Measurements from ENCODE around the gene SOX12.

Gene SOX12

GRCh38 chr20:301886-302848 is 23.2 kb upstream of the SOX12 start:
- DNase-seq (ENCODE audit: low read depth, low spot score), result no peak

GRCh38 chr20:305745-306144 is 19.6 kb upstream of the SOX12 start:
- DNase-seq (ENCODE audit: low read depth, low spot score), result no peak

- DNase-seq (ENCODE audit: low read depth, low spot score), result no peak
These were observed 16.8 kb upstream of the SOX12 start for GRCh38 chr20:308427-309038.

GRCh38 chr20:309306-309840 is 16.0 kb upstream of the SOX12 start:
- DNase-seq (ENCODE audit: low read depth, low spot score), result no peak

DNA sequence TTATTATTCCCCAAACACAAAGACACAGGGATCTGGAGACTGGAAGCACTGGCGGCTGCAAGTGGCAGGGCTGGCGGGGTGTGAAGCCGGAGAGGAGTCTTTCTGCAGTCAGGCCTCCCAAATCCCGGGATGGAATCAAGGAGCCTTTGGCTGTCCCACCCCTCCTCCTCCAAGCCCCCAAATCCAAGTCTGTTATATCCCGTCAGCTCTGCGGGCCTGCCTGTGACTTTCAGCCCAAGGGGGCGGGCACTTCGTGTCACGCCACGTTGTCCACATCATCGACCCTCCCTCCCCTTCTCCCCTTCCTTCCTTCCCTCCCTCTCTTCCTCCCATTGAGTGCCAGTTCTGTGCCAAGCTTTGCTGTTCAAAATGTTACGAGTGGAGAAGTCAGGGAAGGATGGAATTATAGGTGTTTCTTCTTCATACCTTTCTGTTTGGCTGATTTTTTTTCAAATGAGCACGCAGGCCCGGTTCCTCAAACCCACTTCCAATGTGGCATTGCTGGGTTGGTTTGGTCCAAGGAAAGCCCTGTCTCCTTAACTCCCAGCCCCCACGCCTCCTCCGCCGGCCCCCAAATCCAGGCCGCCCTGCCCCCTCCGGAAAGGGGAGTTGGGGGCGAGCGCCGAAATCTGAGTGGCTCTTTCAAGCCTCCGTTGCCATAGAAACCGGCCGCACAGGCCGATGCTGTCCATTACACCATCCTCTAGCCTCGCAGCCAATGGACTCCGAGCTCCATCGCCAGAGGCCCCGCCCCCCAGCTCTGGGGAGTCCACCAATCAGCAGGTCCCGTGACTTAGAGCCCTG is 15.3 kb upstream of the SOX12 start:
- peak; percentile 100 for DNase-seq (ENCODE audit: low read depth, low spot score)

GRCh38 chr20:310645-311044 is 14.7 kb upstream of the SOX12 start:
- no peak for DNase-seq (ENCODE audit: low read depth, low spot score)

- no peak for DNase-seq (ENCODE audit: low read depth, low spot score)
These were observed 13.7 kb upstream of the SOX12 start for GRCh38 chr20:311609-312008.

- no peak for DNase-seq (ENCODE audit: low read depth, low spot score)
These were observed 13.3 kb upstream of the SOX12 start for GRCh38 chr20:312067-312466.

- no peak for DNase-seq (ENCODE audit: low read depth, low spot score)
These were observed 12.5 kb upstream of the SOX12 start for GRCh38 chr20:312866-313265.

DNA sequence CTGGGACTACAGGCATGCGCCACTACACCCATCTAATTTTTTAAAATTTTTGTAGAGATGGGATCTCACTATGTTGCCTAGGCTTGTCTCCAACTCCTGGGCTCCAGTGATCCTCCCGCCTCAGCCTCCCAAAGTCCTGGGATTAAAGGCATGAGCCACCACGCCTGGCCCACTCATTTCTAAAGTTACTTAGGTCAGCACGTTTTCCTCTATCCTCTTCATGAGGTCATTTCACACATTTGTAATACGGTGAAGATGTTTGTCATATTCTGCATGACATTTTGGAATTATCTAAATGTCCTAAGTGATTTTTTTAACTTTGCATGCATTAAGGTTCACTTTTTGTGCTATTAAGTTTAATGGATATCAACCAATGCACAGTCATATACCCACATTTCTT is 11.9 kb upstream of the SOX12 start:
- no peak for DNase-seq (ENCODE audit: low read depth, low spot score)

GRCh38 chr20:313948-314347 is 11.4 kb upstream of the SOX12 start:
- DNase-seq (ENCODE audit: low read depth, low spot score), result no peak

GRCh38 chr20:316316-317068 is 8.9 kb upstream of the SOX12 start:
- DNase-seq (ENCODE audit: low read depth, low spot score), result no peak

DNA sequence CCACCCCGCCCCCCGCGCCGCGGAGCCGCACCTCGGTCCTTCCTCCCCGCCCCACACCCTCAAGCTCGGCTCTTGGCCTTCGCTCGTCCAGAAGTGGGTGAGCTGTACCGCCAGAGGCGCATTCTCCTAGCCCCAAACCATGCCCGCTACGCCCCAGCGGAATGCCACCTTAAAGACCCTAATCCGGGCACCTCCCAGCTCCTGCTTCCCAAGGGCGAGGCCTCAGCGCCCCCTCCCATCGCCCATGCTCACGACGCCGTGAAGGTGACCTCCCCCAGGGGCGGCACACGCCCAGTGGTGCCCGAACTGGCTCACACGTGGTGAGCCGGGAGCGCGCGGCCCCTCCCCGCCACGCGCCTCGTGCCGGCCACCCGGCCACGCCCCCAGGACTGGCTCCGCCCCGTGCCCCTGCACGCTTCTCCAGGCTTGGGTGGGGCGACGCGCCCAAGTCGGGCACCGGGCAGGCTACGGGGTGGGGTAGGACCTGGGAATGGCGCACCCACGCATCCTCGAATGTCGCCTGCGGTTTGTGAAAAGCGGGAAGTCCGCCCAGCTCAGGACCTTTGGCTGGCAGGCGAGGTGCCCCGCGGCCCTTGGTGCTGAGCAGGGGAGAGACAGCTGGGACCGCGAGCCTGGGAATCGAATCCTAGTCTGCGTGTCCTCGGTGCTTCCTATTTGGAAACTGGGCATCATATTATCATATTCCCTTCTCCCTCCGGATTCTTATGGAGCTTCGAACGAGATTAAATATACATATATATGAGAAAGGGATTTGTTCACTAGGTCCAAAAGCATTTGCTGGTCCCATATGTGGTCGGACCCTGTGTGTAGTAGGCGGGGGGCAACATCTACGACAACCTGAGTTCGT is 941 bp upstream of the SOX12 start:
- peak; percentile 95 for DNase-seq (ENCODE audit: low read depth, low spot score)

- DNase-seq (ENCODE audit: low read depth, low spot score), result peak; percentile 88
These were observed 715 bp downstream of the SOX12 start for GRCh38 chr20:325889-326644.

DNA sequence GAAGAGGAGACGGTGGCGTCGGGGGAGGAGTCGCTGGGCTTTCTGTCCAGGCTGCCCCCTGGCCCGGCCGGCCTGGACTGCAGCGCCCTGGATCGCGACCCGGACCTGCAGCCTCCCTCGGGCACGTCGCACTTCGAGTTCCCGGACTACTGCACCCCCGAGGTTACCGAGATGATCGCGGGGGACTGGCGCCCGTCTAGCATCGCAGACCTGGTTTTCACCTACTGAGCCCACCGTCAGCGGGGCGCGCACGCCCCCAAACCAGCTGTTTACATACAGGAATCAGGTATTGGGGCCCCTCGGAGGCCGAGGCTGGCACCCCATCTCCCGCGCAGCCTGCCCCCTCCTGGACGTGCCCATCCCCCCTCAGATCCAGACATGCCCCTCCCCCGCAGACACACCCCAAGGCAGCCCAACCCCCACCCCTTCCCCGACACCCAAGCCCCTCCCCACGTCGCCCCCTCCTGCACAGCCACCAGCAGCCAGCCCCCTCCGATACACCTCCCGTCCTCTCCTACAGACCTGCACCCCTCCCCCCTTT is 1.4 kb downstream of the SOX12 start:
- DNase-seq (ENCODE audit: low read depth, low spot score), result peak; percentile 58

DNA sequence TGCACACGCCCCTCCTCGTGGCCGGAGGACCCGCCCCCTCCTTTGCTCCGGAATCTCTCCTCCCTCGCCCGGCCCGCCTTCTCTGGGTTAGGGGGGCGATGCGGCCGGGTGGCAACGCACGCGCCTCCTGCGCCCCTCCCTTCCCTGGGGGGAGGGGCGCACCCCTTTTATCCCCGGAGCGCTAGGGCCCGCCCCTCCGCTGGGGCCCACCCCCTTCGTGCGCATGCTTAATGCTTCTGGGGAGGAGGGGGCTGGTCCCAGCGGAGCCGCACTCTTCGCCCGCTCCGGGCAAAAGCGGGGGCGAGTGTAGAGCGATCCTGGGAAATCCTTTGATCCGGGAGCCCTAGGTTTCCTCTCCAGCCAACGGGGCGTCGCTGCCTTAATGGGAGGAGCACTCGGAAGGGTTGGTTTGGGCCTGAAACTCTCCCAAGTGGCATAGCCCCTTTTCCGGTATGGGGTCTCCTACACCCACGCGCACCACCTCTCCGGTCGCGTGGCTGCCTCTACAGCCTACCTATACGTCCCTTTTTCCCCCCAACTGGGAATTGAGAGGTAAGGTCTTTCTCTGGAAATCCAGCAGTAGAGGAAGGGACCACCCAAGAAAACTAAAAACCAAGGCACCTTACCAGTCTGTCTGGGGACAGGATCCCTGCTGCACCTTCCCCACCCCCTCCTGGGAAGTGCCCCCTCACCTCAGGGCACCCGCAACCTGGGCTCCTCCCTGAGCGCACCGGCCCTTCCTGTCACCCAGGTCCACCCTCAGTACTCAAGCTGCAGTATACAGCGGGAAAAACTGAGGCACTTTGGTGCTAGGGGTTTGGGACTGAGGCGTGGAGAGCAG is 2.1 kb downstream of the SOX12 start:
- peak; percentile 98 for DNase-seq (ENCODE audit: low read depth, low spot score)

DNA sequence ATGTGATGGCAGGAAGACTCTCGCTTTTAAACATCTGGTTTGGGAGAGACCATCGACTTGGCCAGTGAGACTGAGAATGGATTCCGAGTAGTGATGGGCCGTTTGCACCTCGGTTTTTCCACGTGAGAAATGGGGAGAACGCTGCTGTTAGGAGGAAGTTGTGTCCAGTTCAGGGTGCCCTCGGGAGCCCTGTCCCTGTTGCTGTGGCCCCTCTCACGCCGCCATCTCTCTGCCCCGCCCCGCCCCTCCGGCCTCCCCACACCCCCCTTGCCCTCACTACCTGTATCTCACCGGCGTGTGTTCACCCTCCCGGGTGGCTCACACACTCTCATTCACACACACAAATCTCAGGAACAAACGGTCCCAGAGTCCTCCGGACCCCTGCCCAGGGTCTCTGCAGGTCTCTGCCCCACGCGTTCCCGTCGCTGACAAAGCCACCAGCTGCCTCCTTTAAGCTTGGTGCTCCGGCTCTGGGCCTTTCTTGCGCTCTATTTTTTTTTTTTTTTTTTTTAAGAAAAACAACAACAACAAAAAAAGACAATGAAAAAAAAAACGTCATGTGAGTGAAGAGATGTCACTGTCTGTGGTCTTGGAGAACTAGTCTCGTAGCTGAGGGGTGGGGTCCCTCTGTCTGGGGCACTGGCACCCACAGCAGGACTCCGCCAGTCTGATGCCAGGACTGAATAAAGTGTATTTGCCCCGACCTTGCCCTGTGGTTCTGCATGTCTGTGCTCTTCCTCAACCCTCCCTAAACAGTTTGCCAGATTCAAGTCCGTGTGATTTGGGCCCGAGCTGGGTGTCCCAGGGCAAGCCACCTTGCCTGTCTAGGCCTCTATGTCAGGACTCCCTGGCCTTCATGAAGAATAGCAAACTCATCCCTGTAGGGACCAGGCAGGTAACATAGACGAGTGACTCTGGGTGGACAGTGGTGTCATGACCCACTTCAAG is 2.9 kb downstream of the SOX12 start:
- DNase-seq (ENCODE audit: low read depth, low spot score), result peak; percentile 21

All from astrocyte of the hippocampus (primary cell).